IPS DF 6.9 (cell line): ENCODE data around the gene CAP1.
A peak's percentile ranks its signal among the peaks of the same experiment; 100 is the strongest.
"Not testable (repeated sequence)": the region's sequence is repeated elsewhere in the genome, so short reads cannot be mapped to it uniquely, and the experiment has no call there.

ENCODE experiments used
- DNase-seq: peaks from one replicate; pipeline ENCODE4 v3.0.0-alpha.2; 2013; ENCODE audit warnings: low read depth, low spot score
- H3K27ac ChIP-seq: one replicate; pipeline ENCODE4 v1.5.1; 2013; ENCODE audit warnings: low read length, control low read depth
- H3K27me3 ChIP-seq: 2 replicates; pipeline ENCODE4 v1.6.1; 2013; ENCODE audit warnings: mild to moderate bottlenecking, low read length; ENCODE audit not compliant: control insufficient read depth, insufficient read depth
- H3K36me3 ChIP-seq: 2 replicates; pipeline ENCODE4 v1.6.1; 2013; ENCODE audit warnings: low read length; ENCODE audit not compliant: control insufficient read depth, insufficient read depth
- H3K4me1 ChIP-seq: 2 replicates; pipeline ENCODE4 v1.6.1; 2013; ENCODE audit warnings: low read length; ENCODE audit not compliant: control insufficient read depth, insufficient read depth
- H3K4me3 ChIP-seq: 2 replicates; pipeline ENCODE4 v1.5.1; 2013; ENCODE audit warnings: mild to moderate bottlenecking, low read length
- H3K9me3 ChIP-seq: 2 replicates; pipeline ENCODE4 v1.6.1; 2013; ENCODE audit warnings: low read length, inconsistent platforms; ENCODE audit not compliant: control insufficient read depth, insufficient read depth
- WGBS: extraction: QIAGEN DNeasy Blood & Tissue Kit; methylation state at CpG from one replicate; pipeline ENCODE4 v1.1.7; 2013; ENCODE audit warnings: mixed read lengths, missing lambda C conversion rate; ENCODE audit not compliant: insufficient read length, insufficient coverage; 5-methylcytosine and 5-hydroxymethylcytosine counted together

Gene CAP1

DNA sequence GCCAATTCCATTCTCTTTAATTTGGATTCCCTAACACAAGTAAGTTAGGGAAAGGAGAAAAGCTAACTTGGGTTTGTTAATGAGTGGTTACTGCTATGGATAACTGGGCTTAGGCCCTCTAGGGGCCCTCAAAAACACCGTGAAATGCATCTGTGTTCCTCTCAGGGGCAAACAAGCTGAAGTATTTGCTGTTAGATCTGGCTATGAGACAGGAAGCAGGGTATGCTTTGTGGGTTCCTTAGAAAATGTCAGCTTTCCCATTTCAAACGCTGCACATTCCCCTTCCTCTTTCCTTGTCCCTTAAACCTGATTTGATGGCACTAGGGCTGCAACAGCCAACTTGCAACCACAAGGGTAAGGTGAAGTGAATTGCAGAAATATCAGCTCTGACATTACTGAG is 5.7 kb upstream of the CAP1 start:
- Histone ChIP-seq H3K27me3 (no peaks in the 10 kb centered on the region), H3K9me3 (no peaks in the 10 kb centered on the region), H3K36me3 (no peaks in the 10 kb centered on the region), H3K4me1 (no peaks in the 10 kb centered on the region), H3K27ac (no peak overlapping the region), H3K4me3 (no peak overlapping the region)
- no CpG with 5 or more reads among the region's 2 CpGs for WGBS
- no peak for DNase-seq

DNA sequence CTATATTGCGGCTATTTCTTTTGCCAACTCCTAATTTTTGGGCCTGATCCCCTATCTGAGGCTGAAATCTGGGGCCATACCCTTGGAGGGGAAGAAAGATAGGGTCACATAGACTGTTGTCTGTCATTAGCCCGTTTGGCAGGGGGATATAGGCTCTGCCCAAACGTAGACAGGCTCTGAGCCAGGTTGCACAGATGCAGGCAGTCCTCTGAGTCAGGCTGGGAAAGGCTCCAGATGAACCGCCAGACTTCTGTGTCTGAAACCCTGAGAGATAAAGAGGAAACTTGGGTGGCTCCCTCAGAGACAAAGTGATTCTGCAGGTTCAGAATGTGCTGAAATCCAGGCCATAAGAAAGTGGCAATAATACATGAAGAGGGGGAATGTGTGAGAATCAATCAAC is 4.0 kb upstream of the CAP1 start:
- Histone ChIP-seq H3K4me3 (no peak overlapping the region), H3K36me3 (no peaks in the 10 kb centered on the region), H3K27me3 (no peaks in the 10 kb centered on the region), H3K27ac (no peak overlapping the region), H3K4me1 (no peaks in the 10 kb centered on the region), H3K9me3 (no peaks in the 10 kb centered on the region)
- DNase-seq: no peak
- WGBS: no CpG with 5 or more reads among the region's 4 CpGs

DNA sequence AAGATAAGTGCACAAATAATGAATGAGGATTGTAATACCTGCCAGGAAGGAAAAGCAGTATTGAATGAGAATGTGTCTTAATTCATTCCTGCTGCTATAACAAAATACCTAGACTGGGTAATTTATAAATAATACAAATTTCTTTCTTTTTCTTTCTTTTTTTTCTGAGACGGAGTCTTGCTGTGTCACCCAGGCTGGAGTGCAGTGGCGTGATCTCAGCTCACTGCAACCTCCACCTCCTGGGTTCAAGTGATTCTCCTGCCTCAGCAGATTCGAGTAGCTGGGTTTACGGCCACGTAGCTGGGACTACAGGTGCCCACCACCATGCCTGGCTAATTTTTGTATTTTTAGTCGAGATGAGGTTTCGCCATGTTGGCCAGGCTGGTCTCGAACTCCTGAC is 3.3 kb upstream of the CAP1 start:
- H3K27me3 ChIP-seq, H3K9me3 ChIP-seq, H3K4me1 ChIP-seq, DNase-seq, H3K4me3 ChIP-seq, H3K27ac ChIP-seq, H3K36me3 ChIP-seq: not testable (repeated sequence)
- no CpG with 5 or more reads among the region's 8 CpGs for WGBS

DNA sequence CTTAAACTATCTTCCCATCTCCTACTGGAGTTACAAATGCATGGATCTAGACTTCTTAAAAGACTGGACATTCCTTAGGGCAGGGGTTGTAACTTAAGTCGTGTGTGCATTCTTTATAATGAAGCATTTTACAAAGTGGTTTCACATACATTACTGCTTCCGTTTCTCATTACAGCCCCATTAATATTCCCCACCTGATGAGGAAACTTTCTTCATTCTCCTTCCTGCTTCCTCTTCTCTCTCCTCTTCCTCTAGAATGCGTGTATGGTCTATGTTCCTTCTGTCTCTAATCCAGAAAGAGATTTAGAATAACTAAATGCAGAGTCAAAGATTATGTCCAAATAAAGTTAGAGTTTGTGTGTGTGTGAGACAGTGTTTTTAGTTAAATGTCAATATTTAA is 1.8 kb upstream of the CAP1 start:
- H3K27ac ChIP-seq: no peak overlapping the region

DNA sequence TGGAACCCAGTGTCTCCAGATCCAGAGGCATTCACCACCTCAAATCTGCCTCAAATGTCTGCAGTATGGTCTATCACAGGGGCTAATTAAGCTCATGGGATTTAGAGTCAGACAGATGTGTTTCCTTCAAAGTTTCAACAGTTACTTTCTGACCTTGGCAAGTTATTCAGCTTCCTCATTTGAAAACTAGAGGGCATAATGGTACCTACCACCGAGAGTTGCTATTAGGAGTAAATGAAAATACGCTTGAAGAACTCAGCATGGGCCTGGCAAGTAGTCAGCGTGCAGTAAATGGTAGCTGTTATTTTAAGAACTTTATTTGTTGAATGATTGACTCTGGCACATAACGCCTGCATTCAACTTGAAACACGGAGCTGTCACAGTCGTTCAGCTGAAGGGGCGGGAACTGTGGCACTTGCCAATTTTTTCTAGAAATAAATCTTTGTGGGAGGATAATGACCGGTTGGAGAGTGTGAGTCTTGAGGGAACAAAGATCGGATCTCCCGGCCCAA is 1.2 kb upstream of the CAP1 start:
- WGBS: no CpG with 5 or more reads among the region's 10 CpGs
- Histone ChIP-seq H3K36me3 (no peaks in the 10 kb centered on the region), H3K27me3 (no peaks in the 10 kb centered on the region), H3K27ac (no peak overlapping the region), H3K4me1 (no peaks in the 10 kb centered on the region), H3K9me3 (no peaks in the 10 kb centered on the region), H3K4me3 (peak overlapping the region; percentile 82; the same call in 1 of the 2 replicates)
- DNase-seq: no peak

More for the DNA sequence above, 1.8 kb upstream of the CAP1 start:
- H3K27me3 ChIP-seq: no peaks in the 10 kb centered on the region
- no CpG with 5 or more reads among the region's 3 CpGs for WGBS
- no peak for DNase-seq
- H3K36me3 ChIP-seq: no peaks in the 10 kb centered on the region
- H3K9me3 ChIP-seq: no peaks in the 10 kb centered on the region
- no peak overlapping the region for H3K4me3 ChIP-seq
- no peaks in the 10 kb centered on the region for H3K4me1 ChIP-seq

DNA sequence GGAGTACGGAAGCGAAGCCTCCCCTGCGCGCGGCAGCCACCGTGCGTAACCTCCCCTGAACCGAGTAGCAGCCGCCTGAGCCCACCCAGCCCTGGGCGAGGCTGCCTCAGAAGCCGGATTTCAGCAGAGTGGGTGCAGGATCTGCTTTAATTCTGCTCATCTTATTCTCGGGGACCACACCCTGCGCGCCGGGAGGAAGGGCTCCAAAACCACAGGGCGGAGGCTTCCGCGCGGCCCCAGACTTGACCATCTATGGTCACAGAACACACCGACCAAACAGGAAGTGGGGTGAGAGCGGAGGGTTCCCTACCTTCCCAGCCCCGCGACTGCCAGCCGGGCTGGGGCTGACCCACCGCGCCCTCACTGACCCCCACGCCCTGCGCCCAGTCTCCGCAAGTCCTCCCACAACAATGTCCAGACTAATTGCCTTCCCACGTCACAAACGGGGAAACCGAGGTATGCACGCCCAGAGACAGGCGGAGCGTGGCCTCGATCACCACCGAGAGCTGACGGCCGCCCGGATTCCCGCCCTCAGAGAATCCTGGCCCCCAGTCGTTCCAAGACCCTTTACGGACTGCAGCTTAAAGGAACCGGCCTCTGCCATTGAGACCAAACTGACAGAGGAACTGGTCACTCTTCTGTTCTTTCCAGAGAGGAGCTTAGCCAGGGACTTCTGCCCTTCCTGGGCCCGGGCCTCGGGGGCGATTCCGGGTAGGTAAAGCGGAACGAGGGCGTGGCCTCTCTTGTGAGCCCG is 595 bp upstream of the CAP1 start:
- Histone ChIP-seq H3K4me3 (peak overlapping the region; percentile 82), H3K4me1 (no peaks in the 10 kb centered on the region), H3K27me3 (no peaks in the 10 kb centered on the region), H3K9me3 (no peaks in the 10 kb centered on the region), H3K27ac (no peak overlapping the region), H3K36me3 (no peaks in the 10 kb centered on the region)
- DNase-seq: no peak
- no CpG with 5 or more reads among the region's 52 CpGs for WGBS

DNA sequence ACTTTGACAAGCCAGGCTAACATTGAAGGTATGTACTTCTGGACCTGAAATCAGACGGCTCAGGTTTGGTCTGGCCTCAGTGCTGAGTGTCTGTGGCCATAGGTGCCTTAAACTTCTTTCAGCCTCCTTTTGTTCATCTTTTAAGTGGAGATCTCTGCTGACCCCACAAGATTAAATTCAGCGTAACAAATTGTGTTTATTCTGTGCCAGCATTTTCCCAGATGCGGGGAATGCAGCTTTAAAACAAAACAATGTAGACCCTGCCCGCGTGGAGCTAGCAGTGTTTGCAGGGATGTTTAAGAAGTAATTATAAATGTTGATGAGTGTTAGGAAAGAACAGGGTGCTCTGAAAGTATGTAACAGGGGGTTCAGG is 923 bp downstream of the CAP1 start:
- no CpG with 5 or more reads among the region's 5 CpGs for WGBS
- Histone ChIP-seq H3K9me3 (no peaks in the 10 kb centered on the region), H3K4me3 (peak overlapping the region; percentile 77; the same call in 1 of the 2 replicates), H3K36me3 (no peaks in the 10 kb centered on the region), H3K27me3 (no peaks in the 10 kb centered on the region), H3K27ac (no peak overlapping the region), H3K4me1 (no peaks in the 10 kb centered on the region)
- DNase-seq: no peak

DNA sequence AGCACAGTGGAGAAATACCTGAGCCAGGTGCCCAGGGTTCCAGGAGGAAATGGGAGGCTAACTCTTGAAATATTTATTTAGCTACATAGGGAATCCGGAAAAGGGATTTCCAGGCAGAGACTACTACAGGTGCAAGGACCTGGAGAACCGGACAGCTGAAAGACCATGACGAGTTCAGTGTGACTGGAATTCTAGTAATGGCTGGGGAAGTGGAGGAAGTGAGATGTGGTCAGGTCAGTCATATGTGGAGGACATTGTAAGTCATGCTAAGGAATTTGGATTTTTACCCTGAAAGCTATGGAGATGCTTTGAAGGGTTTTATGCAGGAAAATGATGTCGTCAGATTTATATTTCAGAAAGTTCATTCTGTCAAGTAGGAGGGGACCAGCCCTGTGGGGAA is 1.8 kb downstream of the CAP1 start:
- no peak overlapping the region for H3K27ac ChIP-seq
- DNase-seq: no peak

DNA sequence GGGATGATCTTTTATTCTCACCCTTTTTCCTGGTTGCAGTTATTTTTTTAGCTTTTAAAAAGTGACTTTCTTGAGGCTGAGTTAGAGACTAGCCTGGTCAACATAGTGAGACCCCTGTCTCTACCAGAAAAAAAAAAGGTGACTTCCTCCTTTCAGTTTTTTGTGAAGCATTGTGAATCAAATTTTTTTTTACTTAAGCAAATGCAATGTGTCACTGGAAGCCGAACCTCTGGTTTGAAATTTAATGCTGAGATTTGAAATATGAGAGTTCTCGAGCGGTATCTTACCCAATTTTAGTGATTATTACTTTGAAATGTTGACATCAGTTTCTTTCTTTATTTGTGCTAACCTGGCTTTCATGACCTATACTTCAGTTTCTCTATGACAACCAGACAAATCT is 3.6 kb downstream of the CAP1 start:
- Histone ChIP-seq H3K27ac (no peak overlapping the region), H3K9me3 (no peaks in the 10 kb centered on the region), H3K27me3 (no peaks in the 10 kb centered on the region), H3K36me3 (no peaks in the 10 kb centered on the region), H3K4me1 (no peaks in the 10 kb centered on the region), H3K4me3 (no peak overlapping the region)
- DNase-seq: no peak
- WGBS: no CpG with 5 or more reads among the region's 3 CpGs

More for the DNA sequence above, 1.8 kb downstream of the CAP1 start:
- Histone ChIP-seq H3K9me3 (no peaks in the 10 kb centered on the region), H3K4me1 (no peaks in the 10 kb centered on the region), H3K27me3 (no peaks in the 10 kb centered on the region), H3K4me3 (no peak overlapping the region), H3K36me3 (no peaks in the 10 kb centered on the region)
- no CpG with 5 or more reads among the region's 4 CpGs for WGBS

DNA sequence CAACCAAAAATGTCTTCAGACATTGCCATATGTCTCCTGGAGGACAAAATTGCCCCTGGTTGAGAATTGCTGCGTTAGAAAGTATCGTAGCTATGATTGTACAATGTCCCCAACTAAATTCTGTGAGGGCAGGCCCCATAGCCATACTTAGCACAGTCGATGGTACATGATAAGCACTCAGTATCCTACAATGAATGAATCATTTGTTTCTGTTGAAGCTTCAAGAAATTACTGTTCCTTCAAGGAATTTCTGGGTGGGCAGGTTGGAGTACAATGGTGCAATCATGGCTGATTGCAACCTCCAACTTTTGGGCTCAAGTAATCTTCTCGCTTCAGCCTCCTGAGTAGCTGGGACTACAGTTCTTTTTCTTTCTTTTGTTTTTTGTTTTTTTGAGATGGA is 4.7 kb downstream of the CAP1 start:
- no peak overlapping the region for H3K27ac ChIP-seq
- WGBS: no CpG with 5 or more reads among the region's 4 CpGs
- no peaks in the 10 kb centered on the region for H3K27me3 ChIP-seq
- no peaks in the 10 kb centered on the region for H3K36me3 ChIP-seq
- H3K9me3 ChIP-seq: no peaks in the 10 kb centered on the region
- no peak overlapping the region for H3K4me3 ChIP-seq
- DNase-seq: no peak
- H3K4me1 ChIP-seq: no peaks in the 10 kb centered on the region

DNA sequence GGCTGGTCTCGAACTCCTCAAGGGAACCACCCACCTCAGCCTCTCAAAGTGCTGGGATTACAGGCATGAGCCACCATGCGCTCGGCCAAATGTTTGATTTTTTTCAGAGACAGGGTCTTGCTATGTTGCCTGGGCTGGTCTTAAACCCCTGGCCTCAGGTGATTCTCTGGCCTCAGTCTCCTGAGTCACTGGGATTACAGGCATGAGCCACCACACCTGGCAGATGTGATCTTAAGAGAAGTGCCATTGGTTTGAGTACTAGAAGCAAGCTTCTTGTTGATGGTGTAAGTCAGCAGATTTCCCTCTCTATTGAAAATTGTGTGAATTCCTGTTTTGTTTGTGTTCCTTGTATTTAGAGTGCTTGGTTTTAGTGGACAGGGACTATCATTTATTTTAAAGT is 5.2 kb downstream of the CAP1 start:
- Histone ChIP-seq H3K9me3 (no peaks in the 10 kb centered on the region), H3K4me1 (no peaks in the 10 kb centered on the region), H3K27ac (no peak overlapping the region), H3K27me3 (no peaks in the 10 kb centered on the region), H3K36me3 (peaks cover under 1% of the 10 kb centered on the region; the same call in 1 of the 2 replicates), H3K4me3 (no peak overlapping the region)
- no peak for DNase-seq
- no CpG with 5 or more reads among the region's 3 CpGs for WGBS
